NCI-H2227 (cell line): ENCODE results near the gene ATP8A1.
"Not testable (repeated sequence)": the region's sequence is repeated elsewhere in the genome, so short reads cannot be mapped to it uniquely, and the experiment has no call there.

Experiments used
- DNase-seq: peaks from one replicate; lab custom pipeline; 2025; ENCODE audit not compliant: unreplicated experiment; lab: John Stamatoyannopoulos, UW

The ATP8A1 gene

GRCh38 chr4:42652529-42653231, 4.2 kb downstream of the ATP8A1 start:
- not testable (repeated sequence) for DNase-seq

GRCh38 chr4:42649870-42650269, 7.0 kb downstream of the ATP8A1 start:
- no peak for DNase-seq

- no peak for DNase-seq
Measured at GRCh38 chr4:42646999-42647541, 9.8 kb downstream of the ATP8A1 start.

- DNase-seq: no peak
Measured at GRCh38 chr4:42646013-42646784, 10.7 kb downstream of the ATP8A1 start.

- DNase-seq: no peak
Measured at GRCh38 chr4:42644897-42645296, 12.0 kb downstream of the ATP8A1 start.

- no peak for DNase-seq
Measured at GRCh38 chr4:42643685-42644084, 13.2 kb downstream of the ATP8A1 start.

GRCh38 chr4:42642845-42643615, 13.9 kb downstream of the ATP8A1 start:
- DNase-seq: no peak

GRCh38 chr4:42642101-42642797, 14.7 kb downstream of the ATP8A1 start:
- DNase-seq: no peak

- no peak for DNase-seq
Measured at GRCh38 chr4:42641656-42642055, 15.2 kb downstream of the ATP8A1 start.

- DNase-seq: no peak
Measured at GRCh38 chr4:42641161-42641560, 15.7 kb downstream of the ATP8A1 start.

GRCh38 chr4:42640613-42641012, 16.3 kb downstream of the ATP8A1 start:
- no peak for DNase-seq

GRCh38 chr4:42638993-42639392, 17.9 kb downstream of the ATP8A1 start:
- no peak for DNase-seq

GRCh38 chr4:42638321-42638720, 18.6 kb downstream of the ATP8A1 start:
- DNase-seq: no peak

- no peak for DNase-seq
Measured at GRCh38 chr4:42637867-42638266, 19.0 kb downstream of the ATP8A1 start.

- no peak for DNase-seq
Measured at GRCh38 chr4:42637104-42637503, 19.8 kb downstream of the ATP8A1 start.

GRCh38 chr4:42636645-42636949, 20.3 kb downstream of the ATP8A1 start:
- DNase-seq: no peak

GRCh38 chr4:42633605-42634388, 23.1 kb downstream of the ATP8A1 start:
- no peak for DNase-seq

GRCh38 chr4:42632653-42633382, 24.1 kb downstream of the ATP8A1 start:
- DNase-seq: no peak

- no peak for DNase-seq
Measured at GRCh38 chr4:42630908-42631307, 26.0 kb downstream of the ATP8A1 start.

GRCh38 chr4:42628740-42629139, 28.2 kb downstream of the ATP8A1 start:
- no peak for DNase-seq
